ENCODE results near the gene CDX2. TPM values are rescaled to one million over a fixed set of nuclear protein-coding genes. Genes with fewer than 3 reads are reported as not detected.
A peak's percentile ranks its signal among the peaks of the same experiment; 100 is the strongest.

The CDX2 gene
- total RNA-seq, 2 experiments from 2014 or later: not detected

GRCh38 chr13:28013482-28013881 is 44.4 kb upstream of the CDX2 start:
- H3K9me3 ChIP-seq (ENCODE audit: low read length): no peaks in the 10 kb centered on the region
- H3K36me3 ChIP-seq (ENCODE audit: insufficient read depth, low read length): no peaks in the 10 kb centered on the region
- H3K79me2 ChIP-seq (ENCODE audit: insufficient read depth, low read depth, low read length): no peaks in the 10 kb centered on the region
- no peak for DNase-seq (ENCODE audit: low spot score)
- no peak overlapping the region for H2AFZ ChIP-seq (ENCODE audit: low read length)
- H3K4me1 ChIP-seq (ENCODE audit: insufficient read depth, low read length, poor library complexity, severe bottlenecking): peaks cover 6% of the 10 kb centered on the region
- H4K20me1 ChIP-seq (ENCODE audit: insufficient read depth, low read length): no peaks in the 10 kb centered on the region
- no TSS peak for BruUV-seq (replicated peaks)
- no peak overlapping the region for H3K4me3 ChIP-seq (ENCODE audit: low read depth, low read length, poor library complexity, severe bottlenecking)
- TF ChIP-seq, protein P1, sequence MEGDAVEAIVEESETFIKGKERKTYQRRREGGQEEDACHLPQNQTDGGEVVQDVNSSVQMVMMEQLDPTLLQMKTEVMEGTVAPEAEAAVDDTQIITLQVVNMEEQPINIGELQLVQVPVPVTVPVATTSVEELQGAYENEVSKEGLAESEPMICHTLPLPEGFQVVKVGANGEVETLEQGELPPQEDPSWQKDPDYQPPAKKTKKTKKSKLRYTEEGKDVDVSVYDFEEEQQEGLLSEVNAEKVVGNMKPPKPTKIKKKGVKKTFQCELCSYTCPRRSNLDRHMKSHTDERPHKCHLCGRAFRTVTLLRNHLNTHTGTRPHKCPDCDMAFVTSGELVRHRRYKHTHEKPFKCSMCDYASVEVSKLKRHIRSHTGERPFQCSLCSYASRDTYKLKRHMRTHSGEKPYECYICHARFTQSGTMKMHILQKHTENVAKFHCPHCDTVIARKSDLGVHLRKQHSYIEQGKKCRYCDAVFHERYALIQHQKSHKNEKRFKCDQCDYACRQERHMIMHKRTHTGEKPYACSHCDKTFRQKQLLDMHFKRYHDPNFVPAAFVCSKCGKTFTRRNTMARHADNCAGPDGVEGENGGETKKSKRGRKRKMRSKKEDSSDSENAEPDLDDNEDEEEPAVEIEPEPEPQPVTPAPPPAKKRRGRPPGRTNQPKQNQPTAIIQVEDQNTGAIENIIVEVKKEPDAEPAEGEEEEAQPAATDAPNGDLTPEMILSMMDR (conservative IDR thresholded peaks at IDR 0.05; ENCODE audit: low read length): no peak
- TF ChIP-seq EZH2phosphoT487 (IDR thresholded peaks at IDR 0.05; ENCODE audit: borderline replicate concordance, low read depth, low read length): no peak
- ChIA-PET CTCF (ENCODE audit: unreplicated experiment) (no interaction called here), POLR2A (no interaction called here)
- H3K4me2 ChIP-seq (ENCODE audit: low read length): no peak overlapping the region
- intact Hi-C loops (cut with micrococcal nuclease; ENCODE audit: unreplicated experiment): no loop called here
- no peak overlapping the region for H3K27ac ChIP-seq (ENCODE audit: low read depth, low read length, poor library complexity, severe bottlenecking)
- H3K9me2 ChIP-seq (ENCODE audit: insufficient read depth, low read length): no peaks in the 10 kb centered on the region

- H3K4me2 ChIP-seq (ENCODE audit: low read length): no peak overlapping the region
- H4K20me1 ChIP-seq (ENCODE audit: insufficient read depth, low read length): no peaks in the 10 kb centered on the region
- DNase-seq (ENCODE audit: low spot score): peak; percentile 12
- no peak overlapping the region for H3K4me3 ChIP-seq (ENCODE audit: low read depth, low read length, poor library complexity, severe bottlenecking)
- no TSS peak for BruUV-seq (replicated peaks)
- H3K9me3 ChIP-seq (ENCODE audit: low read length): no peaks in the 10 kb centered on the region
- CTCF ChIA-PET (ENCODE audit: unreplicated experiment): no interaction called here
- no peaks in the 10 kb centered on the region for H3K9me2 ChIP-seq (ENCODE audit: insufficient read depth, low read length)
- no peak overlapping the region for H3K27ac ChIP-seq (ENCODE audit: low read depth, low read length, poor library complexity, severe bottlenecking)
- peaks cover 6% of the 10 kb centered on the region for H3K4me1 ChIP-seq (ENCODE audit: insufficient read depth, low read length, poor library complexity, severe bottlenecking)
- H2AFZ ChIP-seq (ENCODE audit: low read length): no peak overlapping the region
- intact Hi-C loops (cut with micrococcal nuclease; ENCODE audit: unreplicated experiment): no loop called here
- POLR2A ChIA-PET: interaction anchor here (1.3 kb wide), 1 partner anchor 10 kb away, joined by 5 read pairs; no protein-coding TSS in a partner anchor
- TF ChIP-seq EZH2phosphoT487 (IDR thresholded peaks at IDR 0.05; ENCODE audit: borderline replicate concordance, low read depth, low read length): no peak
- TF ChIP-seq, protein P1 (conservative IDR thresholded peaks at IDR 0.05; ENCODE audit: low read length): no peak
- no peaks in the 10 kb centered on the region for H3K79me2 ChIP-seq (ENCODE audit: insufficient read depth, low read depth, low read length)
- H3K36me3 ChIP-seq (ENCODE audit: insufficient read depth, low read length): no peaks in the 10 kb centered on the region
Measured at GRCh38 chr13:28012896-28013295, 43.8 kb upstream of the CDX2 start.

- no TSS peak for BruUV-seq (replicated peaks)
- TF ChIP-seq EZH2phosphoT487 (IDR thresholded peaks at IDR 0.05; ENCODE audit: borderline replicate concordance, low read depth, low read length): no peak
- TF ChIP-seq, protein P1 (conservative IDR thresholded peaks at IDR 0.05; ENCODE audit: low read length): no peak
- no peak overlapping the region for H2AFZ ChIP-seq (ENCODE audit: low read length)
- no peaks in the 10 kb centered on the region for H3K9me2 ChIP-seq (ENCODE audit: insufficient read depth, low read length)
- peaks cover 6% of the 10 kb centered on the region for H3K4me1 ChIP-seq (ENCODE audit: insufficient read depth, low read length, poor library complexity, severe bottlenecking)
- intact Hi-C loops (cut with micrococcal nuclease; ENCODE audit: unreplicated experiment): no loop called here
- no peak overlapping the region for H3K4me3 ChIP-seq (ENCODE audit: low read depth, low read length, poor library complexity, severe bottlenecking)
- no peak for DNase-seq (ENCODE audit: low spot score)
- H3K27ac ChIP-seq (ENCODE audit: low read depth, low read length, poor library complexity, severe bottlenecking): no peak overlapping the region
- no peak overlapping the region for H3K4me2 ChIP-seq (ENCODE audit: low read length)
- no peaks in the 10 kb centered on the region for H3K9me3 ChIP-seq (ENCODE audit: low read length)
- no peaks in the 10 kb centered on the region for H4K20me1 ChIP-seq (ENCODE audit: insufficient read depth, low read length)
- H3K79me2 ChIP-seq (ENCODE audit: insufficient read depth, low read depth, low read length): no peaks in the 10 kb centered on the region
- no peaks in the 10 kb centered on the region for H3K36me3 ChIP-seq (ENCODE audit: insufficient read depth, low read length)
- ChIA-PET CTCF (ENCODE audit: unreplicated experiment) (no interaction called here), POLR2A (interaction anchor here (1.2 to 1.3 kb wide), 2 partner anchors 10 to 12 kb away, joined by 4 to 5 read pairs; no protein-coding TSS in a partner anchor)
Measured at GRCh38 chr13:28012383-28012782, 43.3 kb upstream of the CDX2 start.

Measured in OCI-LY7 (cell line).